GM12865 (cell line): ENCODE measurements around the gene AGXT.

Source experiments
- DNase-seq: peaks from one replicate; pipeline ENCODE4 v3.0.0; 2010; ENCODE audit warnings: low read depth
- H3K4me3 ChIP-seq: 2 replicates; pipeline ENCODE4 v1.5.1; 2011; ENCODE audit warnings: mild to moderate bottlenecking, low read depth, low read length, control low read depth
- TF ChIP-seq, protein P1 (sequence below): IDR thresholded peaks from 2 replicates; pipeline ENCODE4 v1.5.1; 2011; ENCODE audit warnings: low read length, control low read depth, low read depth, inconsistent platforms; ENCODE audit not compliant: insufficient read depth; ENCODE audit errors: missing control alignments

Gene AGXT

DNA sequence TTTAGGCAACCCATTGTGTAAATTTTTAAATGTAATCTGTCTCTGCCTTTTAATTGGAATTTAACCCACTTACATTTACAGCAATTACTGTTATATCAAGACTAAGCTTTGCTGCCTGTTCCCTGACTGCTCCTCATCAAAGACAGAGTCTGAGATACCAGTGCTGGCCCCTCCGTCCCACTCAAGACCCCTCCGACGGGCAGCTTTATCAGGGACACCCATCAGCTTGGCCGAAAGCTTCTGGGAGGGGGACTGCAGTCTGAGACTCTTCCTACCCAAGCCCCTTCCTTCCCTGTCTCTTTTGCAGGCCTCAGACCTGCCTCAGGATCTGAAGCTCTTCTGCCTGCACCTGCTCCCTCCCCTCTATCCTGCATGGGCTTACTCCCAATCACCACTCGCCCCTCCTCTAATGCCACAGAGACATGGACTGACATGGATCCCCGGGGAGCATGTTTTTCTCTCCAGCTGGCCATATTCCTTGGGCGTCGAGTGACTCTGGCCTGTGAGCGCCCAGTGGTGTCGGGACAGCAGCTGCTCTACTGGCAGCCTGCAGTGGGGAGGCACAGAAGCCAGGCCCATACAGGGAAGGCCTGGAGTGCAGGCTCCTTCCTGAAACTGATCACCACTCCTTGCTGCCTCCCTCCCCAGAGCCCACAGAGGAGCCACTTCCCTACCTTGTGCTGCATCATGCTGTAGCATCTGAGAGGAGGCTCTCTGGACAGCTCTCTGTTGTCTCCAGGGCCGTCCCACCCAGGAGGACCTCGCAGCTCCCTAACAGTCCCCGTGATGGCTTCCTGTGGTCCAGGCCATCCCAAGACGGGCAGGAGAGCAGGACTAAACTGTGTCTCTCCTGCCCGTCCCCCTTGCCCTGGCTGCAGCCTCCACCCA, 44.9 kb upstream of the AGXT start:
- TF ChIP-seq, protein P1, sequence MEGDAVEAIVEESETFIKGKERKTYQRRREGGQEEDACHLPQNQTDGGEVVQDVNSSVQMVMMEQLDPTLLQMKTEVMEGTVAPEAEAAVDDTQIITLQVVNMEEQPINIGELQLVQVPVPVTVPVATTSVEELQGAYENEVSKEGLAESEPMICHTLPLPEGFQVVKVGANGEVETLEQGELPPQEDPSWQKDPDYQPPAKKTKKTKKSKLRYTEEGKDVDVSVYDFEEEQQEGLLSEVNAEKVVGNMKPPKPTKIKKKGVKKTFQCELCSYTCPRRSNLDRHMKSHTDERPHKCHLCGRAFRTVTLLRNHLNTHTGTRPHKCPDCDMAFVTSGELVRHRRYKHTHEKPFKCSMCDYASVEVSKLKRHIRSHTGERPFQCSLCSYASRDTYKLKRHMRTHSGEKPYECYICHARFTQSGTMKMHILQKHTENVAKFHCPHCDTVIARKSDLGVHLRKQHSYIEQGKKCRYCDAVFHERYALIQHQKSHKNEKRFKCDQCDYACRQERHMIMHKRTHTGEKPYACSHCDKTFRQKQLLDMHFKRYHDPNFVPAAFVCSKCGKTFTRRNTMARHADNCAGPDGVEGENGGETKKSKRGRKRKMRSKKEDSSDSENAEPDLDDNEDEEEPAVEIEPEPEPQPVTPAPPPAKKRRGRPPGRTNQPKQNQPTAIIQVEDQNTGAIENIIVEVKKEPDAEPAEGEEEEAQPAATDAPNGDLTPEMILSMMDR, result no peak
- no peak overlapping the region for H3K4me3 ChIP-seq
- no peak for DNase-seq

DNA sequence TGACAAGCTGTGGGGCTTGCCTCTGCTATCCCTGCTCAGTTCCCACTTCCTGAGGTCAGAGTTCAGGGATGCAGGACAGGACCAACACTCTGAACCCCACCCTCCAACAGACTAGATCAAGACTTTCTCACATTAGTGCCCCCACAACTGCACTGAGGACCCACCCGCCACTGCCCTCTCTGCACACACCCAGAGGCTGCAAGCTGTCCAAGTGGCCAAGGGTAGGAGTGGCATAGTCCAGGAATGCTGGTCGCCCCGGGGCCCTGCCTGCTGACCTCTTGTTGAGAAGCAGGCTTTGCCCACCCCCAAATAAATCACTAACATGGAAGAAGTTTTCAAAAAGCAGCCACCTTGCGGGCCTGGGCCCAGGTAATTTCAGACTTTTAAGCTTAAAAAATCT, 43.1 kb upstream of the AGXT start:
- TF ChIP-seq, protein P1, result no peak
- no peak overlapping the region for H3K4me3 ChIP-seq
- no peak for DNase-seq

DNA sequence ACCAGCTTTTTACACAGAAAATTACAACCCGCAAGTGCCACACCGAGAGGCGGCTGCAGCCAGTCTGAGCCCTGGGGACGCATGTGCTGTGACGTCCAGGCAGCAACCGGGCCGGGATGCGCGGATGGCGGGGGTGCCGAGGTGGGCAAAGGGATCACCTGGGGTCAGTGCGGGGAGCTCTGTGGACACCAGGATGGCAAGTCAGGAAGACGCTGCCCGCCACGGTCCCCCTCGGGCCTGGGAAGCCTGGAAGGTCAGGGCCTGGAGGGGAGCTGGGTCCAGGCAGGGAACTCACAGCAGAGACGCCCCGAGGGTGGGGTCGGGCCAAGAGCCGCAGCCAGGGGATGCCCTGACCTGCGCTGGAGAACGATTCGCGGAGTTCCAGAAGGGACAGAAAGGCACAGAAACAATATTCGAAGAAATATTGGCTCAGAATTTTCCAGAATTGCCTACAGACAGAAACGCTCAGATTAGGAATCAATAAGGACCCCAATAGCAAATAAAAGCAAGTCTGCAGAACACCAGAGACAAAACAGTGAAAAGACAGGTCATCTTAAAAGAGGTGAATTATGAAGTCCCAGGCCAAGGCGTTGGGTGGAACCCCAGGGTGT, 36.9 kb upstream of the AGXT start:
- DNase-seq, result no peak
- TF ChIP-seq, protein P1, result no peak
- no peak overlapping the region for H3K4me3 ChIP-seq

DNA sequence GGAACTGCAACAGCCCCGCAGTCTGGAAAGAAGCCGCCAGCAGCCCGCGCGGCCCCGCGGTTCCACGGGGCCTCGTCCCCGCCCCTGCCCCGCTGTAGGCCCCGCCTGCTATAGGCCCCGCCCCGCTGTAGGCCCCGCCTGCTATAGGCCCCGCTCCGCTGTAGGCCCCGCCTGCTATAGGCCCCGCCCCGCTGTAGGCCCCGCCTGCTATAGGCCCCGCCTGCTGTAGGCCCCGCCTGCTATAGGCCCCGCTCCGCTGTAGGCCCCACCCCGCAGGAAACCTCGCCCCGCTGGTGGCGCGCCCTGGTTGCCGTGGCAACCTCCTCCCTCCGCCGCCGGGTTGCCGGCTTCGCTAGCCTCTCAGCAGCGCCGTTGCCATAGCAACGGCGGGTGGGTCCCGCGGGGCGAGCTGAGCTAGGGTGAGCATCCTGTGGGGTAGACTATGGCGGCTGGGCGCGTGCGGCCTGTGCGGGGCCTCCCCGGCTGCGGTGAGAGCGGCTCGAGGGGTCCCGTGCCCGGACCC, 36.4 kb upstream of the AGXT start:
- no peak overlapping the region for H3K4me3 ChIP-seq
- TF ChIP-seq, protein P1, result no peak
- DNase-seq, result peak; percentile 94

DNA sequence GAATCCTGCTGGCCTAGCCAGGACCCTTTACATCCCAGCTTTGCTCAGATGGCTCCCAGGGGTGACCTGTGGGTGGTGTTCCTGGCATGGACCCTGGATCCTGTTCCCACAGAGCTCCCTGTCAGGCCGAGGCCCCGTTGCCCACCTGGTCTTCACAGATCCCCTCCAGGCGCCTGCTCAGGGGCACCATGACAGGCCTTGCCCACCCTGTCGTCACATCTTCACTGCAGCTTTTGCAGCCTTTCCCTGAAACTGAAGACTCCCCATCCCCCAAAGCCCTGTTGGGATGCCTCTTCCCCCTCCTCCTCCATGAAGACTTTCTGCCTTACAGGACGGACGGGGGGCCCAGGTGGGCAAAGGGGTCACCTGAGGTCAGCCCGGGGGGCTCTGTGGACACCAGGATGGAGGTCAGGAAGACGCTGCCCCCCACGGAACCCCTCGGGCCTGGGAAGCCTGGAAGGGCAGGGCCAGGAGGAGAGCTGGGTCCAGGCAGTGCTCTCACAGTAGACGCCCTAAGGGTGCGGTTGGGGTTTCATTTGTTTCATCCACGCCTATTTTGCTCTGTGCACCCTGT, 35.6 kb upstream of the AGXT start:
- DNase-seq, result no peak
- no peak overlapping the region for H3K4me3 ChIP-seq
- TF ChIP-seq, protein P1, result no peak

DNA sequence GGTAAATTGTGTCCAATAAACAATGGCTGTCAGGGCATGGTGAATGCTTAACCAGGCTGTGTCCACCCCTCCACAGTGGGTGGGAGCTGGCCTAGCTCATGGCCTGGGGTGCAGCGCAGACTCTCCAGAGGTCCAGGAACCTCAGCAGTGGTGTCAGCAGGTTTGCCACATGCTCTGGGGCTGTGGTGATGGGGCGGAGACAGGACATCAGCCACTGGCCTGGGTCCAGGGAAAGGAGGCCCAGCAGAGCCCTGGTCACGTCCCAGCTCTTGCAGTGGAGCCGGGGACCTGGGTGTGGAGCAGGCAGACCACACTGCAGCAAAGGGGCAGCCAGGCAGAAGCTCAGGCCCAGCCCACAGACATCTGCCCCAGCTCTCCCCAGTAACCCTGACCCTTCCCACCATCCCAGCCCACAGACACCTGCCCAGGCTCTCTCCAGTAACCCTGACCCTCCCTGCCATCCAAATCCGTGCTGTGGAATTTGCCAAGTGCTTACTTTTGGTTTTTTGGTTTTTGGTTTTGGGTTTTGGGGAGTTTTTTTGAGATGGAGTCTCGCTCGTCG, 34.8 kb upstream of the AGXT start:
- TF ChIP-seq, protein P1, result no peak
- H3K4me3 ChIP-seq, result no peak overlapping the region
- no peak for DNase-seq
